HepG2 (cell line): ENCODE data around the gene CFAP97. TPM values are rescaled to one million over a fixed set of nuclear protein-coding genes. Genes with fewer than 3 reads are reported as not detected.

Experiments
- JUNB ChIP-seq: sonication (generic); formaldehyde crosslinking; IDR thresholded peaks from 2 replicates; pipeline ENCODE4 v1.8.0; 2022; ENCODE audit warnings: missing genetic modification reagents, mild to moderate bottlenecking, borderline replicate concordance
- MTF2 ChIP-seq: sonication (generic); formaldehyde crosslinking; IDR thresholded peaks from 2 replicates; pipeline ENCODE4 v1.5.0; 2020; ENCODE audit warnings: missing genetic modification reagents, borderline replicate concordance
- NR2F6 ChIP-seq, 2 experiments: IDR thresholded peaks; 2 replicates each; pipeline ENCODE4 v1.6.1; 2016; ENCODE audit warnings: antibody characterized with exemption in 1 of 2, mild to moderate bottlenecking in 1 of 2
- PCBP1 ChIP-seq: fragments of 200-400 bp; formaldehyde crosslinking; IDR thresholded peaks from 2 replicates; pipeline ENCODE4 v1.6.1; 2017; ENCODE audit warnings: mild to moderate bottlenecking, low read depth, low read length, borderline replicate concordance
- PHF8 ChIP-seq: sonication (generic); formaldehyde crosslinking; IDR thresholded peaks from 2 replicates; pipeline ENCODE4 v1.5.0; 2020; ENCODE audit warnings: missing genetic modification reagents
- ZNF607 ChIP-seq: sonication (generic); formaldehyde crosslinking; IDR thresholded peaks from 2 replicates; pipeline ENCODE4 v1.5.1; 2020; ENCODE audit warnings: missing genetic modification reagents, mild to moderate bottlenecking, borderline replicate concordance
- ZNF746 ChIP-seq: sonication (generic); formaldehyde crosslinking; IDR thresholded peaks from 2 replicates; pipeline ENCODE4 v1.8.0; 2022; ENCODE audit warnings: mild to moderate bottlenecking, missing genetic modification reagents
- ZSCAN30 ChIP-seq: sonication (generic); formaldehyde crosslinking; IDR thresholded peaks from 2 replicates; pipeline ENCODE4 v1.5.0; 2020; ENCODE audit warnings: mild to moderate bottlenecking, missing genetic modification reagents
- polyA plus RNA-seq, 8 experiments: library from polyadenylated mRNA; depleted of rRNA in 3 of 8; stranded (reverse) in 7 of 8; unstranded in 1 of 8; fragments of >200 nt; fragmentation: Illumina TruSeq in 4 of 8; extraction: Trizol in 4 of 8; gene quantifications; 2 replicates each; pipeline versions ENCODE4 v1.2.1 to v1.2.3, GENCODE V29; 2011 to 2016; ENCODE audit warnings: low read depth in 4 of 8, missing spikeins in 1 of 8, mixed read lengths in 1 of 8; ENCODE audit not compliant: insufficient read depth in 1 of 8
- total RNA-seq, 5 experiments: library from RNA; depleted of rRNA; stranded (reverse); fragments of >200 nt; fragmentation: Illumina TruSeq; extraction: Trizol; gene quantifications; 2 replicates each; pipeline ENCODE4 v1.2.3, GENCODE V29; 2016; ENCODE audit warnings: low read depth in 1 of 5
- TF ChIP-seq, protein P1 (sequence below), 2 experiments: fragments of 450-650 bp in 1 of 2; sonication (generic) in 1 of 2; formaldehyde crosslinking in 1 of 2; IDR thresholded peaks; 2 replicates each; pipeline versions ENCODE4 v1.6.1 to v1.8.0; 2016 to 2022; ENCODE audit warnings: antibody characterized with exemption in 1 of 2, mild to moderate bottlenecking in 1 of 2, missing genetic modification reagents in 1 of 2
- TF ChIP-seq, protein P2 (sequence below): sonication (generic); formaldehyde crosslinking; IDR thresholded peaks from 2 replicates; pipeline ENCODE4 v1.4.0; 2020; ENCODE audit warnings: missing genetic modification reagents, borderline replicate concordance
- TF ChIP-seq, protein P3 (sequence below): sonication (generic); formaldehyde crosslinking; IDR thresholded peaks from 2 replicates; pipeline ENCODE4 v1.4.0; 2020; ENCODE audit warnings: mild to moderate bottlenecking, missing genetic modification reagents, borderline replicate concordance

The CFAP97 gene
- total and polyA plus RNA-seq, 2 of the 13 experiments (the other 11 are each of a cell fraction or from before 2014, with no cell fraction given): 32.1 to 44.4 TPM

DNA sequence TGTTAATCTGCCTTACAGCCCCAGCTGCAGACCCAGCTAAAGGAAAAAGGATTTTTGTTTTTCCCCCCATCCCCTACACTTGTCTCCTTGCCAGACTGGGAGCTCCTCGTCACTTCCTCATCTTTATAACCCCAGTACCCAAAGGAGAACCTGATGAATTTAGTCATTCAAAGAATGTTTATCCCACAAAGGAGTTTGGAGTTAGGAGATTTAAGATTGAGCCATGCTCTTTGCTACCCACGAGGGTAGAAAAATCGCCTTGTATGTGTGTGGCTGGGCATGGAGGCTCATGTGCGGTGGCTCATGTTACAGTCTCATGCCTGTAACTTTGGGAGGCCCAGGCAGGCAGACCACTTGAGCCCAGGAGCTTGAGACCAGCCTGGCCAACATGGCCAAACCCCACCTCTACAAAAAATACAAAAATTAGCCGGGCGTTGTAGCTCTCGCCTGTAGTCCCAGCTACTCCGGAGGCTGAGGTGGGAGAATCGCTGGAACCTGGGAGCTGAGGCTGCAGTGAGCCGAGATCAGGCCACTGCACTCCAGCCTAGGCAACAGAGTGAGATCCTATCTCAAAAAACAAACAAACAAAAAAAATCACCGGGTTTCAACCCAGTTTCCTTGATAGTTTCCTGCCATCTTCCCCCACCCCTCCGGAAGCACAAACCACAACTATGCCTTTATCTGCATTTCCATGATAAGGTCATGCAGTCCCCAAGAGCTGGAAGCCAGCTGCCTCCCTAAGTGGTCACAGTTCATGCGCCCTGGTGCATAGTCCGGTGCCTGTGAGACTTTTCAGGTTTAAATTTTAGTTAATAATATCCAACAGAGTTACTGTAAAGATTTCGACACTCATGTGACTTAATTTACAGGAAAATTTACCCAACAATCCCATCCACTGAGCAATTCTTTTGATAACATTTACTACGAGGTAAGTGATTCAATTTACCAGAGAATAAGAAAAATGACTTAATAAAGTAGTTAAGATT, 1.5 kb downstream of the CFAP97 start (continued):
- TF ChIP-seq, protein P1, sequence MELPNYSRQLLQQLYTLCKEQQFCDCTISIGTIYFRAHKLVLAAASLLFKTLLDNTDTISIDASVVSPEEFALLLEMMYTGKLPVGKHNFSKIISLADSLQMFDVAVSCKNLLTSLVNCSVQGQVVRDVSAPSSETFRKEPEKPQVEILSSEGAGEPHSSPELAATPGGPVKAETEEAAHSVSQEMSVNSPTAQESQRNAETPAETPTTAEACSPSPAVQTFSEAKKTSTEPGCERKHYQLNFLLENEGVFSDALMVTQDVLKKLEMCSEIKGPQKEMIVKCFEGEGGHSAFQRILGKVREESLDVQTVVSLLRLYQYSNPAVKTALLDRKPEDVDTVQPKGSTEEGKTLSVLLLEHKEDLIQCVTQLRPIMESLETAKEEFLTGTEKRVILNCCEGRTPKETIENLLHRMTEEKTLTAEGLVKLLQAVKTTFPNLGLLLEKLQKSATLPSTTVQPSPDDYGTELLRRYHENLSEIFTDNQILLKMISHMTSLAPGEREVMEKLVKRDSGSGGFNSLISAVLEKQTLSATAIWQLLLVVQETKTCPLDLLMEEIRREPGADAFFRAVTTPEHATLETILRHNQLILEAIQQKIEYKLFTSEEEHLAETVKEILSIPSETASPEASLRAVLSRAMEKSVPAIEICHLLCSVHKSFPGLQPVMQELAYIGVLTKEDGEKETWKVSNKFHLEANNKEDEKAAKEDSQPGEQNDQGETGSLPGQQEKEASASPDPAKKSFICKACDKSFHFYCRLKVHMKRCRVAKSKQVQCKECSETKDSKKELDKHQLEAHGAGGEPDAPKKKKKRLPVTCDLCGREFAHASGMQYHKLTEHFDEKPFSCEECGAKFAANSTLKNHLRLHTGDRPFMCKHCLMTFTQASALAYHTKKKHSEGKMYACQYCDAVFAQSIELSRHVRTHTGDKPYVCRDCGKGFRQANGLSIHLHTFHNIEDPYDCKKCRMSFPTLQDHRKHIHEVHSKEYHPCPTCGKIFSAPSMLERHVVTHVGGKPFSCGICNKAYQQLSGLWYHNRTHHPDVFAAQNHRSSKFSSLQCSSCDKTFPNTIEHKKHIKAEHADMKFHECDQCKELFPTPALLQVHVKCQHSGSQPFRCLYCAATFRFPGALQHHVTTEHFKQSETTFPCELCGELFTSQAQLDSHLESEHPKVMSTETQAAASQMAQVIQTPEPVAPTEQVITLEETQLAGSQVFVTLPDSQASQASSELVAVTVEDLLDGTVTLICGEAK (IDR thresholded peaks at IDR 0.05): no peak
- TF ChIP-seq, protein P1 (CRISPR knock-in tag; IDR thresholded peaks at IDR 0.05): peak; percentile 61; the same call in 1 of the 2 replicates
- TF ChIP-seq, protein P2, sequence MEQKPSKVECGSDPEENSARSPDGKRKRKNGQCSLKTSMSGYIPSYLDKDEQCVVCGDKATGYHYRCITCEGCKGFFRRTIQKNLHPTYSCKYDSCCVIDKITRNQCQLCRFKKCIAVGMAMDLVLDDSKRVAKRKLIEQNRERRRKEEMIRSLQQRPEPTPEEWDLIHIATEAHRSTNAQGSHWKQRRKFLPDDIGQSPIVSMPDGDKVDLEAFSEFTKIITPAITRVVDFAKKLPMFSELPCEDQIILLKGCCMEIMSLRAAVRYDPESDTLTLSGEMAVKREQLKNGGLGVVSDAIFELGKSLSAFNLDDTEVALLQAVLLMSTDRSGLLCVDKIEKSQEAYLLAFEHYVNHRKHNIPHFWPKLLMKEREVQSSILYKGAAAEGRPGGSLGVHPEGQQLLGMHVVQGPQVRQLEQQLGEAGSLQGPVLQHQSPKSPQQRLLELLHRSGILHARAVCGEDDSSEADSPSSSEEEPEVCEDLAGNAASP: peak; percentile 85; the same call in 1 of the 2 replicates
- TF ChIP-seq JUNB (no peak), PCBP1 (no peak), MTF2 (CRISPR knock-in tag) (no peak), ZNF607 (CRISPR knock-in tag) (no peak), ZSCAN30 (0 out of 2 replicates have a peak, but pooled peaks have one; percentile 19), PHF8 (CRISPR knock-in tag) (no peak; the same call in 1 of the 2 replicates), NR2F6 (IDR thresholded peaks at IDR 0.05) (peak; percentile 81), NR2F6 (CRISPR knock-in tag; IDR thresholded peaks at IDR 0.05) (peak; percentile 79), ZNF746 (peak; percentile 75)
- TF ChIP-seq, protein P3, sequence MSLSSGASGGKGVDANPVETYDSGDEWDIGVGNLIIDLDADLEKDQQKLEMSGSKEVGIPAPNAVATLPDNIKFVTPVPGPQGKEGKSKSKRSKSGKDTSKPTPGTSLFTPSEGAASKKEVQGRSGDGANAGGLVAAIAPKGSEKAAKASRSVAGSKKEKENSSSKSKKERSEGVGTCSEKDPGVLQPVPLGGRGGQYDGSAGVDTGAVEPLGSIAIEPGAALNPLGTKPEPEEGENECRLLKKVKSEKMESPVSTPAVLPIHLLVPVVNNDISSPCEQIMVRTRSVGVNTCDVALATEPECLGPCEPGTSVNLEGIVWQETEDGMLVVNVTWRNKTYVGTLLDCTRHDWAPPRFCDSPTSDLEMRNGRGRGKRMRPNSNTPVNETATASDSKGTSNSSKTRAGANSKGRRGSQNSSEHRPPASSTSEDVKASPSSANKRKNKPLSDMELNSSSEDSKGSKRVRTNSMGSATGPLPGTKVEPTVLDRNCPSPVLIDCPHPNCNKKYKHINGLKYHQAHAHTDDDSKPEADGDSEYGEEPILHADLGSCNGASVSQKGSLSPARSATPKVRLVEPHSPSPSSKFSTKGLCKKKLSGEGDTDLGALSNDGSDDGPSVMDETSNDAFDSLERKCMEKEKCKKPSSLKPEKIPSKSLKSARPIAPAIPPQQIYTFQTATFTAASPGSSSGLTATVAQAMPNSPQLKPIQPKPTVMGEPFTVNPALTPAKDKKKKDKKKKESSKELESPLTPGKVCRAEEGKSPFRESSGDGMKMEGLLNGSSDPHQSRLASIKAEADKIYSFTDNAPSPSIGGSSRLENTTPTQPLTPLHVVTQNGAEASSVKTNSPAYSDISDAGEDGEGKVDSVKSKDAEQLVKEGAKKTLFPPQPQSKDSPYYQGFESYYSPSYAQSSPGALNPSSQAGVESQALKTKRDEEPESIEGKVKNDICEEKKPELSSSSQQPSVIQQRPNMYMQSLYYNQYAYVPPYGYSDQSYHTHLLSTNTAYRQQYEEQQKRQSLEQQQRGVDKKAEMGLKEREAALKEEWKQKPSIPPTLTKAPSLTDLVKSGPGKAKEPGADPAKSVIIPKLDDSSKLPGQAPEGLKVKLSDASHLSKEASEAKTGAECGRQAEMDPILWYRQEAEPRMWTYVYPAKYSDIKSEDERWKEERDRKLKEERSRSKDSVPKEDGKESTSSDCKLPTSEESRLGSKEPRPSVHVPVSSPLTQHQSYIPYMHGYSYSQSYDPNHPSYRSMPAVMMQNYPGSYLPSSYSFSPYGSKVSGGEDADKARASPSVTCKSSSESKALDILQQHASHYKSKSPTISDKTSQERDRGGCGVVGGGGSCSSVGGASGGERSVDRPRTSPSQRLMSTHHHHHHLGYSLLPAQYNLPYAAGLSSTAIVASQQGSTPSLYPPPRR (CRISPR knock-in tag): peak; percentile 76; the same call in 1 of the 2 replicates
